Measurements from ENCODE around the gene ZNF385B. TPM values are rescaled to one million over a fixed set of nuclear protein-coding genes. Genes with fewer than 3 reads are reported as not detected.

Gene ZNF385B
- total RNA-seq, 1 experiment from 2014 or later, result 0.57 TPM

DNA sequence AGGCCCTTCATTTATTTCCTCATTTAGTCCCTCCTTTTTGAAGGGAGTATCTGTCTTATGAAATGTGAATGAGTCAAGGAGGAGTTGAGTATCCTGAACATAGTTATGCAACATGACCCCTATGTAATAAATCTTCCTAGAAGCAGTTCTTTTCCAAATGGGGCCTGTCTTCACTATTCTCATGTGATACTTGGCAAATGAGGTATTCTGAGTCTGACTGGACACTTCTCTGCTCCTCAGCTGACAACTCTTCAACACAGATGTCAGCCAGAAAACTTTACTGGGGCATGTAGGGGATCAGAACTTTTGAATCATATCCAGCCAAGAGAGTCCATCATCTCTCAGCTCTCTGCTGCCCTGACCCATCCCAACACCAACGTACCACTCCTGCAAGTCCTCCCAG lies 291.6 kb downstream of the ZNF385B start:
- Mint-ChIP-seq H3K4me3 (ENCODE audit: low read depth, unreplicated experiment) (no peak overlapping the region), H3K27me3 (ENCODE audit: unreplicated experiment) (no peaks in the 10 kb centered on the region), H3K9me3 (ENCODE audit: low read depth, unreplicated experiment) (peaks cover 3% of the 10 kb centered on the region), H3K36me3 (ENCODE audit: insufficient read depth, unreplicated experiment) (no peaks in the 10 kb centered on the region), H3K4me1 (ENCODE audit: low read depth, unreplicated experiment) (peaks cover 13% of the 10 kb centered on the region), H3K27ac (ENCODE audit: unreplicated experiment) (no peak overlapping the region)
- DNase-seq, result no peak
- TF ChIP-seq, protein P1, sequence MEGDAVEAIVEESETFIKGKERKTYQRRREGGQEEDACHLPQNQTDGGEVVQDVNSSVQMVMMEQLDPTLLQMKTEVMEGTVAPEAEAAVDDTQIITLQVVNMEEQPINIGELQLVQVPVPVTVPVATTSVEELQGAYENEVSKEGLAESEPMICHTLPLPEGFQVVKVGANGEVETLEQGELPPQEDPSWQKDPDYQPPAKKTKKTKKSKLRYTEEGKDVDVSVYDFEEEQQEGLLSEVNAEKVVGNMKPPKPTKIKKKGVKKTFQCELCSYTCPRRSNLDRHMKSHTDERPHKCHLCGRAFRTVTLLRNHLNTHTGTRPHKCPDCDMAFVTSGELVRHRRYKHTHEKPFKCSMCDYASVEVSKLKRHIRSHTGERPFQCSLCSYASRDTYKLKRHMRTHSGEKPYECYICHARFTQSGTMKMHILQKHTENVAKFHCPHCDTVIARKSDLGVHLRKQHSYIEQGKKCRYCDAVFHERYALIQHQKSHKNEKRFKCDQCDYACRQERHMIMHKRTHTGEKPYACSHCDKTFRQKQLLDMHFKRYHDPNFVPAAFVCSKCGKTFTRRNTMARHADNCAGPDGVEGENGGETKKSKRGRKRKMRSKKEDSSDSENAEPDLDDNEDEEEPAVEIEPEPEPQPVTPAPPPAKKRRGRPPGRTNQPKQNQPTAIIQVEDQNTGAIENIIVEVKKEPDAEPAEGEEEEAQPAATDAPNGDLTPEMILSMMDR (IDR thresholded peaks at IDR 0.05; ENCODE audit: unreplicated experiment), result no peak
- no TSS peak for BruUV-seq (replicated peaks)
- CTCF ChIA-PET, result interaction anchor here (1.0 kb wide), 1 partner anchor 20 kb away, joined by 3 read pairs; no protein-coding TSS in a partner anchor
- intact Hi-C loops (cut with micrococcal nuclease; ENCODE audit: unreplicated experiment), result no loop called here

- no TSS peak for BruUV-seq (replicated peaks)
- H3K27ac Mint-ChIP-seq (ENCODE audit: unreplicated experiment), result no peak overlapping the region
- CTCF ChIA-PET, result no interaction called here
- no peak for DNase-seq
- no peaks in the 10 kb centered on the region for H3K27me3 Mint-ChIP-seq (ENCODE audit: unreplicated experiment)
- TF ChIP-seq, protein P1 (IDR thresholded peaks at IDR 0.05; ENCODE audit: unreplicated experiment), result no peak
- H3K4me1 Mint-ChIP-seq (ENCODE audit: low read depth, unreplicated experiment), result no peaks in the 10 kb centered on the region
- intact Hi-C loops (cut with micrococcal nuclease; ENCODE audit: unreplicated experiment), result no loop called here
- H3K4me3 Mint-ChIP-seq (ENCODE audit: low read depth, unreplicated experiment), result no peak overlapping the region
- H3K9me3 Mint-ChIP-seq (ENCODE audit: low read depth, unreplicated experiment), result no peaks in the 10 kb centered on the region
- no peaks in the 10 kb centered on the region for H3K36me3 Mint-ChIP-seq (ENCODE audit: insufficient read depth, unreplicated experiment)
Measured at GRCh38 chr2:179565807-179566206, 295.6 kb downstream of the ZNF385B start.

GRCh38 chr2:179562330-179562885 lies 299.0 kb downstream of the ZNF385B start:
- CTCF ChIA-PET, result interaction anchor here (0.6 kb wide), 1 partner anchor 293 kb away, joined by 3 read pairs; no protein-coding TSS in a partner anchor
- H3K36me3 Mint-ChIP-seq (ENCODE audit: insufficient read depth, unreplicated experiment), result no peaks in the 10 kb centered on the region
- H3K4me3 Mint-ChIP-seq (ENCODE audit: low read depth, unreplicated experiment), result no peak overlapping the region
- no peak overlapping the region for H3K27ac Mint-ChIP-seq (ENCODE audit: unreplicated experiment)
- TF ChIP-seq, protein P1 (IDR thresholded peaks at IDR 0.05; ENCODE audit: unreplicated experiment), result no peak
- H3K9me3 Mint-ChIP-seq (ENCODE audit: low read depth, unreplicated experiment), result no peaks in the 10 kb centered on the region
- H3K4me1 Mint-ChIP-seq (ENCODE audit: low read depth, unreplicated experiment), result peaks cover 5% of the 10 kb centered on the region
- DNase-seq, result no peak
- BruUV-seq (replicated peaks), result no TSS peak
- intact Hi-C loops (cut with micrococcal nuclease; ENCODE audit: unreplicated experiment), result no loop called here
- no peaks in the 10 kb centered on the region for H3K27me3 Mint-ChIP-seq (ENCODE audit: unreplicated experiment)

GRCh38 chr2:179561702-179562101 lies 299.7 kb downstream of the ZNF385B start:
- DNase-seq, result no peak
- Mint-ChIP-seq H3K27ac (ENCODE audit: unreplicated experiment) (no peak overlapping the region), H3K27me3 (ENCODE audit: unreplicated experiment) (no peaks in the 10 kb centered on the region), H3K36me3 (ENCODE audit: insufficient read depth, unreplicated experiment) (no peaks in the 10 kb centered on the region), H3K4me1 (ENCODE audit: low read depth, unreplicated experiment) (peaks cover 5% of the 10 kb centered on the region), H3K9me3 (ENCODE audit: low read depth, unreplicated experiment) (no peaks in the 10 kb centered on the region), H3K4me3 (ENCODE audit: low read depth, unreplicated experiment) (no peak overlapping the region)
- TF ChIP-seq, protein P1 (IDR thresholded peaks at IDR 0.05; ENCODE audit: unreplicated experiment), result no peak
- no TSS peak for BruUV-seq (replicated peaks)
- intact Hi-C loops (cut with micrococcal nuclease; ENCODE audit: unreplicated experiment), result no loop called here
- CTCF ChIA-PET, result interaction anchor here (0.6 kb wide), 1 partner anchor 292 kb away, joined by 3 read pairs; no protein-coding TSS in a partner anchor

Data from Calu3 (cell line).